ENCODE data around the gene RPL3. TPM values are rescaled to one million over a fixed set of nuclear protein-coding genes. Genes with fewer than 3 reads are reported as not detected.

Gene RPL3
- total RNA-seq, 1 donor from 2014 or later: 3,145 TPM

Other genes starting within 250 kb of the RPL3 start
- 4.0 and 9.7 TPM in 2 replicates for gene APOBEC3G, start 242.3 kb downstream of the RPL3 start, total RNA-seq
- 0.65 and 0.87 TPM in 2 replicates for gene APOBEC3H, start 222.4 kb downstream of the RPL3 start, total RNA-seq
- 1.7 and 5.7 TPM in 2 replicates for gene CBX7, start 166.9 kb downstream of the RPL3 start, total RNA-seq
- gene PDGFB, start 74.6 kb downstream of the RPL3 start, total RNA-seq: 63.6 and 66.9 TPM in 2 replicates
- 11.9 TPM in 1 of 2 replicates, not detected in the other for gene SYNGR1, start 30.4 kb upstream of the RPL3 start, total RNA-seq
- gene TAB1, start 80.2 kb upstream of the RPL3 start, total RNA-seq: 7.5 and 18.7 TPM in 2 replicates
- 0.40 TPM in 1 of 2 replicates, not detected in the other for gene MGAT3, start 137.4 kb upstream of the RPL3 start, total RNA-seq
- 21.4 and 29.4 TPM in 2 replicates for gene MIEF1, start 182.7 kb upstream of the RPL3 start, total RNA-seq
- 177 and 255 TPM in 2 replicates for gene ATF4, start 200.9 kb upstream of the RPL3 start, total RNA-seq
- gene RPS19BP1, start 213.1 kb upstream of the RPL3 start, total RNA-seq: 47.1 and 49.5 TPM in 2 replicates